Memory B cell (primary cell): ENCODE measurements around the gene GRK3.
"Not testable (repeated sequence)": the region's sequence is repeated elsewhere in the genome, so short reads cannot be mapped to it uniquely, and the experiment has no call there.

Source experiments
- ATAC-seq: fragments of 150-1000 bp; cut with Tn5 transposase; 2 replicates; pipeline ENCODE4 v1.10.0; 2021; ENCODE audit warnings: low read depth, mild to moderate bottlenecking, moderate library complexity
- DNase-seq, 2 donors: peaks; one replicate each; pipeline ENCODE4 v3.0.0; 2022; ENCODE audit warnings: low spot score in 2 of 2
- H3K27ac Mint-ChIP-seq: one replicate; pipeline ENCODE4 v1.8.0; 2022; ENCODE audit warnings: mild to moderate bottlenecking, moderate library complexity, mixed read lengths
- H3K27me3 Mint-ChIP-seq: one replicate; pipeline ENCODE4 v1.8.0; 2022; ENCODE audit warnings: mixed read lengths
- H3K36me3 Mint-ChIP-seq: one replicate; pipeline ENCODE4 v1.8.0; 2022; ENCODE audit warnings: mild to moderate bottlenecking, mixed read lengths
- H3K4me1 Mint-ChIP-seq: one replicate; pipeline ENCODE4 v1.8.0; 2022; ENCODE audit warnings: mixed read lengths
- H3K4me3 Mint-ChIP-seq: one replicate; pipeline ENCODE4 v1.8.0; 2022; ENCODE audit warnings: mild to moderate bottlenecking, moderate library complexity, mixed read lengths
- H3K9me3 Mint-ChIP-seq: one replicate; pipeline ENCODE4 v1.8.0; 2022; ENCODE audit warnings: mixed read lengths

GRK3 gene

GRCh38 chr22:25571969-25572707 is 7.7 kb downstream of the GRK3 start:
- peak overlapping the region; percentile 78 for H3K27ac Mint-ChIP-seq
- not testable (repeated sequence) for H3K9me3 Mint-ChIP-seq, H3K27me3 Mint-ChIP-seq, DNase-seq, H3K36me3 Mint-ChIP-seq, ATAC-seq, H3K4me3 Mint-ChIP-seq
- peaks cover 44% of the 10 kb centered on the region for H3K4me1 Mint-ChIP-seq

DNA sequence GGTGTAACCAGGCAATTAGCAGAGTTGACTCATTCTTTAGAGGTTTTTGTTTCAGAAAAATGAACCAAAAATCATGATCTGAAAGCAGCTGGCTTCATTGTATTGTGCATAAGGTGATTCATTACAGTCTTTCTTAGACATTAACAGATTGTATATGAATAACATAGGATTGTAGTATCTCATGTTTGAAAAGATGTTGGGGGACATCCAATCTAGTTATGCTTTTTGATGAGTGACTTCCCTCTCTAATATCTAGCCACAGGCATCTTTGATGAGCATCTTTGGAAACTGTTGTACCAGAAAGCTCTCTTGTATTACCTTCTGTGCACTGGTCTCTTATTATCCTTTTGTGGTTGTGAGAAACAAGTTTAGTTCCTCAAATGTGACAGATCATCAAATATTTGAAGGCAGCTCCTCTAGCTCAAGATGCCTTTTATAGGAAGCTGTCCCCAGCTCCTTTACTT is 8.3 kb downstream of the GRK3 start:
- peaks cover 8% of the 10 kb centered on the region for H3K36me3 Mint-ChIP-seq
- DNase-seq (no peak), ATAC-seq (peak; percentile 60)
- peak overlapping the region; percentile 78 for H3K27ac Mint-ChIP-seq
- peaks cover 2% of the 10 kb centered on the region for H3K9me3 Mint-ChIP-seq
- no peaks in the 10 kb centered on the region for H3K27me3 Mint-ChIP-seq
- H3K4me1 Mint-ChIP-seq = peaks cover 41% of the 10 kb centered on the region
- H3K4me3 Mint-ChIP-seq = peak overlapping the region; percentile 37

DNA sequence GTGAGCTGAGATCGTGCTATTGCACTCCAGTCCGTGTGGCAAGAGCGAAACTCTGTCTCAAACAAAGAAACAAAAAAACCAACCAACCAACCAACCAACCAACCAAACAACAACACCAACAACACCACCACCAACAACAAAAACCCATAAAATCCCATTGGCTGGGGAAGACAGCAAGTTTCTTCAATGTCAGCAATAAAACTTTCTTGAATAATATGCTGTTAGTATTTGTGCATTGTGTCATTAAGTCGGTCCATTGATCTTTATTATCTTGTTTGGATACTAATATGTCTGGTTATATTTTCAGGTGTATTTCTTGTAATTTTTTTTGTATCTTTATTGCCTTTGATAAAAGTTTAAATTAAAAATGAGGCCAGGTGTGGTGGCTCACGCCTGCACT is 9.4 kb downstream of the GRK3 start:
- H3K4me1 Mint-ChIP-seq = peaks cover 40% of the 10 kb centered on the region

DNA sequence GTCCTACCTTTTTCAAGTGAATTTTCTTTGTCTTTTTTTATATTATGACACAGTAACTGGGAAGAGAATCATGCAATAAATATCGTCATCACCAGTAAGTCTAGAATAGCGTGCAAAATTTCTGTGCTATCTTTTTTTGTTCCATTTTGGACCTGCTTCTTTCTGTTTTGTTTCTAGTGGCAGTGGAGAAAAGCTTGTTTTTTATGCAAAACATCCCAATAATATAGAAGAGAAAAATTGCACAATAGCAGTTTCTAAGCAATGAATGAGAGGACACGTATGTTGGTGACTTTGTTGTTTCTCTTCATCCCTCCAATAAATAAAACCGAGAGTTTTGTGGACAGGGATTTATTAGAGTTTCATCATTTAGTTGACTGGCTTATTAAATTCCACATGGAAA is 10.3 kb downstream of the GRK3 start:
- Mint-ChIP-seq H3K4me3 (no peak overlapping the region), H3K27ac (peak overlapping the region; percentile 41), H3K4me1 (peaks cover 31% of the 10 kb centered on the region)

More for the DNA sequence above, 9.4 kb downstream of the GRK3 start:
- DNase-seq (no peak), ATAC-seq (no peak)
- Mint-ChIP-seq H3K9me3 (peaks cover 2% of the 10 kb centered on the region), H3K27ac (peak overlapping the region; percentile 78), H3K36me3 (peaks cover 14% of the 10 kb centered on the region), H3K4me3 (no peak overlapping the region), H3K27me3 (no peaks in the 10 kb centered on the region)

GRCh38 chr22:25575674-25576392 is 11.4 kb downstream of the GRK3 start:
- not testable (repeated sequence) for ATAC-seq, H3K27me3 Mint-ChIP-seq, DNase-seq, H3K9me3 Mint-ChIP-seq, H3K4me3 Mint-ChIP-seq, H3K27ac Mint-ChIP-seq
- H3K4me1 Mint-ChIP-seq = peaks cover 29% of the 10 kb centered on the region
- peaks cover 22% of the 10 kb centered on the region for H3K36me3 Mint-ChIP-seq

More for the DNA sequence above, 10.3 kb downstream of the GRK3 start:
- H3K36me3 Mint-ChIP-seq = peaks cover 17% of the 10 kb centered on the region
- peaks cover 2% of the 10 kb centered on the region for H3K9me3 Mint-ChIP-seq
- H3K27me3 Mint-ChIP-seq = no peaks in the 10 kb centered on the region
- DNase-seq (no peak), ATAC-seq (no peak)

- Mint-ChIP-seq H3K27ac (peak overlapping the region; percentile 21), H3K36me3 (peaks cover 19% of the 10 kb centered on the region), H3K4me1 (peaks cover 37% of the 10 kb centered on the region)
- H3K4me3 Mint-ChIP-seq, DNase-seq, ATAC-seq, H3K9me3 Mint-ChIP-seq, H3K27me3 Mint-ChIP-seq: not testable (repeated sequence)
Observed at GRCh38 chr22:25581452-25581851, 17.0 kb downstream of the GRK3 start.

GRCh38 chr22:25582946-25583345 is 18.5 kb downstream of the GRK3 start:
- Mint-ChIP-seq H3K27me3 (no peaks in the 10 kb centered on the region), H3K27ac (peak overlapping the region; percentile 78), H3K4me1 (peaks cover 39% of the 10 kb centered on the region), H3K36me3 (peaks cover 21% of the 10 kb centered on the region), H3K4me3 (no peak overlapping the region), H3K9me3 (no peaks in the 10 kb centered on the region)
- ATAC-seq (no peak), DNase-seq (no peak)

DNA sequence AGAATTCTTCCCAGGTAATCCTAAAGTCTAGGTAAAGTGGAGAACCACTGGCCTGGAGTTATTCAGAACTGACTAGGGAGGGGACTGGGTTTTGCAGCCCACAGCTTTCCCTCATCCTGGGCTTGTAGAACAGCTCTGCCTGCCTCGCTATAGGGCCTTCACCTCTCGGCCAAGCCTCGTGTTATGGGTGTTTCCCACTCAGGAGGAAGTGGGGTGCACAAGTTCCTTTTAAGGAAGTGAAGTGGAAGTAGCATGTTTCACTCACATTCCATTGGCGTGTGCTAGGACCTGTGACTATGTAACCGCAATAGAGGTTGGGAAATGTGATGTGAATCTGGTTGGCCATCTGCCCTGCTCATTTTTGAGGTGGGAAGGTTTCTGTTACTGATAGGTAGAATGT is 20.5 kb downstream of the GRK3 start:
- peak; percentile 96 for ATAC-seq
- peak overlapping the region; percentile 32 for H3K27ac Mint-ChIP-seq
- not testable (repeated sequence) for H3K9me3 Mint-ChIP-seq

DNA sequence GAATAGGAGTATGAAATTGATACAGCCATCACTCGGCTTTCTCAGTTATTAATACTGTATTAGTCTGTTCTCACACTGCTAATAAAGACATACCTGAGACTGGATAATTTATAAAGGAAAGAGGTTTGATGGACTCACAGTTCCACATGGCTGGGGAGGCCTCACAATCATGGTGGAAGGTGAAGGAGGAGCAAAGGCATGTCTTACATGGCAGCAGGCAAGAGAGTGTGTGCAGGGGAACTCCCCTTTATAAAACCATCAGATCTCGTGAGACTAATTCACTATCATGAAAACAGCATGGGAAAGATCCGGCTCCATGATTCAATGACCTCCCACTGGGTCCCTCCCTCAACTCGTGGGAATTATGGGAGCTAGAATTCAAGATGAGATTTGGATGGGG is 25.2 kb downstream of the GRK3 start:
- not testable (repeated sequence) for H3K27me3 Mint-ChIP-seq, H3K4me3 Mint-ChIP-seq
- peaks cover 20% of the 10 kb centered on the region for H3K4me1 Mint-ChIP-seq

More for the DNA sequence above, 20.5 kb downstream of the GRK3 start:
- not testable (repeated sequence) for H3K27me3 Mint-ChIP-seq, H3K4me3 Mint-ChIP-seq, DNase-seq
- Mint-ChIP-seq H3K4me1 (peaks cover 35% of the 10 kb centered on the region), H3K36me3 (peaks cover 18% of the 10 kb centered on the region)

GRCh38 chr22:25593323-25593722 is 28.8 kb downstream of the GRK3 start:
- ATAC-seq, H3K4me3 Mint-ChIP-seq, H3K27me3 Mint-ChIP-seq, H3K27ac Mint-ChIP-seq, DNase-seq: not testable (repeated sequence)
- Mint-ChIP-seq H3K9me3 (peaks cover 10% of the 10 kb centered on the region), H3K36me3 (peaks cover 47% of the 10 kb centered on the region), H3K4me1 (peaks cover 26% of the 10 kb centered on the region)

More for the DNA sequence above, 25.2 kb downstream of the GRK3 start:
- peaks cover 30% of the 10 kb centered on the region for H3K36me3 Mint-ChIP-seq
- not testable (repeated sequence) for DNase-seq, H3K27ac Mint-ChIP-seq, ATAC-seq, H3K9me3 Mint-ChIP-seq

DNA sequence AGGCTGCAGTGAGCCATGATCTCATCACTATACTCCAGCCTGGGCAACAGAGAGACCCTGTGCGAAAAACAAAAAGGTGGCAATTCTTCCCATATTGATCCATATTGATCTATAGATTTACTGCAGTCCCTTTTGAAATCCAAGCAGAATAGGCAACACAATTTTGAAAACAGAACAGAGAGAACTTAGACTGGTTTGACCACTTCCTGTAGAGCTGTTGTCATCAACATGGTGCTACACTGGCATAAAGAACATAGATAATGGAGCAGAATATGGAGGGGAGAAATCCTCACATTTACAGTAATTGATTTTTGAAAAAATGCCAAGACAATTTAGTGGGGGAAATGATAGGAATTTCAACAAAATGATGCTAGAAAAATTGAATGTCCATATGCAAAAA is 34.1 kb downstream of the GRK3 start:
- no peak overlapping the region for H3K27ac Mint-ChIP-seq
- H3K4me3 Mint-ChIP-seq = no peak overlapping the region
- ATAC-seq = peak; percentile 44
- H3K36me3 Mint-ChIP-seq = peaks cover 35% of the 10 kb centered on the region
- H3K27me3 Mint-ChIP-seq = no peaks in the 10 kb centered on the region
- no peak for DNase-seq
- peaks cover 39% of the 10 kb centered on the region for H3K4me1 Mint-ChIP-seq
- H3K9me3 Mint-ChIP-seq = peaks cover 6% of the 10 kb centered on the region

GRCh38 chr22:25602445-25602844 is 38.0 kb downstream of the GRK3 start:
- H3K4me1 Mint-ChIP-seq = peaks cover 37% of the 10 kb centered on the region
- no peaks in the 10 kb centered on the region for H3K27me3 Mint-ChIP-seq
- DNase-seq (no peak), ATAC-seq (no peak)
- peaks cover 3% of the 10 kb centered on the region for H3K9me3 Mint-ChIP-seq
- H3K27ac Mint-ChIP-seq = no peak overlapping the region
- peaks cover 16% of the 10 kb centered on the region for H3K36me3 Mint-ChIP-seq
- H3K4me3 Mint-ChIP-seq = no peak overlapping the region

DNA sequence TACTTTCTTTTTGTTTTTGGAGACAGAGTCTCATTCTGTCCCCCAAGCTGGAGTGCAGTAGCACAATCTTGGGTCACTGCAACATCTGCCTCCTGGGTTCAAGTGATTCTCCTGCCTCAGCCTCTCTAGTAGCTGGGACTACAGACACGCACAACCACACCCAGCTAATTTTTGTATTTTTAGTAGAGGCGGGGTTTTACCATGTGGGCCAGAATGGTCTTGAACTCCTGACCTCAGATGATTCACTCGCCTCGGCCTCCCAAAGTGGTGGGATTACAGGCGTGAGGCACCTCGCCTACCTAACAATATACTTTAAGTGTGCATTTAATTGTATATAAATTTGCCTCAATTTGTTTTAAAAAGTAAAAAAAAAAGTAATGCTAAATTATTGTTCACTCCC is 38.4 kb downstream of the GRK3 start:
- Mint-ChIP-seq H3K4me3 (no peak overlapping the region), H3K27ac (no peak overlapping the region), H3K36me3 (peaks cover 13% of the 10 kb centered on the region), H3K27me3 (no peaks in the 10 kb centered on the region), H3K4me1 (peaks cover 32% of the 10 kb centered on the region), H3K9me3 (peaks cover 2% of the 10 kb centered on the region)
- ATAC-seq (no peak), DNase-seq (no peak)

DNA sequence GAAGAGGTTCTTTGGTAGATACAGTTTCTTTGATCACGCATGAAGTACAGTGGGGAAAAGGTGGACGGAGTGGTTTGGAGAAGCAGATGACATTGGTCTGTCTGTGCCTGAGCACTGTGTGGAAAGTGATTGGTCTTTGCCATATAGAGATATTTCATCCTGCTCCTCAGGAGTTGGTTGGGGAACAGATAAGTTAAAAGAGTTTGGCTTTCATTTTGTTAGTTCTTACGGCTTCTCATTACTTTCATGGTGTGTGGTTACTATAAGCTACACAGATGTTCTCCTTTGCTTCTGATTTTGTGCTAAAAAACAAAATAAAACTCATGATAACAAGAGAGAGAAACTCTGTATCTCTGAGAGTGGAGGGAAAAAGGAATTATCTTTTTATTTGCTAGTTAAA is 40.7 kb downstream of the GRK3 start:
- not testable (repeated sequence) for ATAC-seq, H3K36me3 Mint-ChIP-seq, DNase-seq, H3K4me3 Mint-ChIP-seq, H3K9me3 Mint-ChIP-seq, H3K27me3 Mint-ChIP-seq
- peaks cover 23% of the 10 kb centered on the region for H3K4me1 Mint-ChIP-seq
- peak overlapping the region; percentile 14 for H3K27ac Mint-ChIP-seq
